GM21515 (cell line): ENCODE data around the gene SPINK7.
A peak's percentile ranks its signal among the peaks of the same experiment; 100 is the strongest.
"Not testable (repeated sequence)": the region's sequence is repeated elsewhere in the genome, so short reads cannot be mapped to it uniquely, and the experiment has no call there.

ENCODE experiments used
- ATAC-seq: cut with Tn5 transposase; IDR thresholded peaks from one replicate; pipeline ENCODE4 v1.9.1; 2021; ENCODE audit not compliant: unreplicated experiment

SPINK7 gene

DNA sequence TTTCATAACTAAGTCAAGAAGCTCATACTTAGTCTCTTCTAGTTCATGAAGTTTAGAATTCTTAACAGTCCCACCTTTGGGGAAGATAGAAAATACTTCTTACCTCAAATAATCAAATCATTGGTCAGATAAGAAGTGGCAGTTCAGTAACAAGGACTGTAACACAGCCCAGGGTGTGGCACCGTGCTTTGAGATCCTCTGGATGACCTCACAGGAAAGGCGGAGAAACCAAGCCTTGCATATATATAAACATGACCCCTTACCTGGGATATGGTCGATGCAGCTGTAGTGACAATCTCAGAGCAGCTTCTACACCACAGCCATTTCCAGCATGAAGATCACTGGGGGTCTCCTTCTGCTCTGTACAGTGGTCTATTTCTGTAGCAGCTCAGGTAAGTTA, at the start of gene SPINK7:
SPINK7 (plus strand) TSS at position 271 of the 400 bp plus-strand sequence; CDS start at position 332, 61 bp downstream.
- no peak for ATAC-seq

DNA sequence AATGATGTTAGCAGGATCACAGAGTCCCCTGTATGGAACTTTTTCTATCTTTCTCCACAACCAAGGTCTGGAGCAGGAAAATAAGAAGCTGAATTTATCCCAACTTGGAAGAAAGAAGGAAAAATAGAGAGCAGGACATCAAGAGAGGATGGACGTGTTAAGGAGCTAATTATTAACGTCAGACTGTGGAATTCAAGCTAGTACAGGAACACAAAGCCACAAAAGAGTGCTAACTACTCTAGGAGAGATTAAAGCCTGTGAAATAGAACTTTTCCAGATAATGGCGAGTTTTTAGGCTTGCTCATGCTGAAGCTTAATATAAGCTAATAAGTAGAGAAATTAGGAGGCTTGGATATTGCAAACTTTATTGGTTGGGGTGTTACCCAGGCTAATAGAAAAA, 44.3 kb upstream of the SPINK7 start:
- no peak for ATAC-seq

DNA sequence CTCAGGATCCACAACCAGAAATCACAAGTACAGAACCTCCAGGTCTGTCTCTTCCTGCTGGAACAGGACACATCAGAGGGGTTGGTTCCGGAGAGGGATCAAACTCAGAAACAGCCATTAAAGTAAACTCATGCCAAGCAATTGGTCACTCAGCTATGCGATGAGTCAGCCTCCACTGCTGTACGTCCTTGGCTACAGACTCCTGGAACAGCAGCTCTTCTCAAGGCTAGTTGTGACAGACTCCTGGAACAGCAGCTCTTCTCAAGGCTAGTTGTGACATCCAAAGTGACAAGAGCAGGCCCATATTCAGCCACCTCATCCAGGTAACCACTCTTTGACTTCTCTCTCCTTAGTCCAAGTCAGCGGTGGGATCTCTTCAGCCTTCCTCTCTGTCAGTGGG, 43.7 kb upstream of the SPINK7 start, which contains the start of gene SPINK13:
SPINK13 (plus strand) TSS at position 229 of the 400 bp plus-strand sequence. CDS start 1,279 bp downstream, outside the sequence.
- ATAC-seq = no peak

DNA sequence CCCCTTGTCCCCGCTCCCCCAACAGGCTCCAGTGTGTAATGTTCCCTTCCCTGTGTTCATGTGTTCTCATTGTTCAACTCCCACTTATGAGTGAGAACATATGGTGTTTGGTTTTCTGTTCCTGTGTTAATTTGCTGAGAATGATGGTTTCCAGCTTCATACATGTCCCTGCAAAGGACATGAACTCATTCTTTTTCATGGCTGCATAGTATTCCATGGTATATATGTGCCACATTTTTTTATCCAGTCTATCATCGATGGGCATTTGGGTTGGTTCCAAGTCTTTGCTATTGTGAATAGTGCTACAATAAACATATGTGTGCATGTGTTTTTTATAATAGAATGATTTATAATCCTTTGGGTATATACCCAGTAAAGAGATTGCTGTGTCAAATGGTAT, 37.1 kb upstream of the SPINK7 start:
- ATAC-seq = not testable (repeated sequence)

DNA sequence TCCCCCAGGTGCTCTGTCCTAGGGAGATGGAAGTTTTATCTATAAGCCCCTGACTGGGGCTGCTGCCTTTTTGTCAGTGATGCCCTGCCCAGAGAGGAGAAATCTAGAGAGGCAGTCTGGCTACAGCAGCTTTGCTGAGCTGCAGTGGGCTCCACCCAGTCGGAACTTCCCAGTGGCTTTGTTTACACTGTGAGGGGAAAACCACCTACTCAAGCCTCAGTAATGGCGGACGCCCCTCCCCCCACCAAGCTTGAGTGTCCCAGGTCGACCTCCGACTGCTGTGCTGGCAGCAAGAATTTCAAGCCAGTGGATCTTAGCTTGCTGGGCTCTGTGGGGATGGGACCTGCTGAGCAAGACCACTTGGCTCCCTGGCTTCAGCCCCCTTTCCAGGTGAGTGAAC, 31.3 kb upstream of the SPINK7 start:
- not testable (repeated sequence) for ATAC-seq

DNA sequence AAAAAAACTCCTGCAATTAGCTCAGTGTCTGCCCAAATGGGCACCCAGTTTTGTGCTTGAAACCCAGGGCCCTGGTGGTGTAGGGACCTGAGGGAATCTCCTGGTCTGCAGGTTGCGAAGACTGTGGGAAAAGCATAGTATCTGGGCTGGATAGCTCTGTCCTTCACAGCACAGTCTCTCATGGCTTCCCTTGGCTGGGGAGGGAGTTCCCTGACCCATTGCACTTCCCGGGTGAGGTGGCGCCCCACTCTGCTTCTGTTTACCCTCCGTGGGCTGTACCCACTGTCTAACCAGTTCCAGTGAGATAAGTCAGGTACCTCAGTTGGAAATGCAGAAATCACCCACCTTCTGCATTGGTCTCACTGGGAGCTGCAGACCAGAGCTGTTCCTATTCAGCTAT, 30.9 kb upstream of the SPINK7 start:
- not testable (repeated sequence) for ATAC-seq

DNA sequence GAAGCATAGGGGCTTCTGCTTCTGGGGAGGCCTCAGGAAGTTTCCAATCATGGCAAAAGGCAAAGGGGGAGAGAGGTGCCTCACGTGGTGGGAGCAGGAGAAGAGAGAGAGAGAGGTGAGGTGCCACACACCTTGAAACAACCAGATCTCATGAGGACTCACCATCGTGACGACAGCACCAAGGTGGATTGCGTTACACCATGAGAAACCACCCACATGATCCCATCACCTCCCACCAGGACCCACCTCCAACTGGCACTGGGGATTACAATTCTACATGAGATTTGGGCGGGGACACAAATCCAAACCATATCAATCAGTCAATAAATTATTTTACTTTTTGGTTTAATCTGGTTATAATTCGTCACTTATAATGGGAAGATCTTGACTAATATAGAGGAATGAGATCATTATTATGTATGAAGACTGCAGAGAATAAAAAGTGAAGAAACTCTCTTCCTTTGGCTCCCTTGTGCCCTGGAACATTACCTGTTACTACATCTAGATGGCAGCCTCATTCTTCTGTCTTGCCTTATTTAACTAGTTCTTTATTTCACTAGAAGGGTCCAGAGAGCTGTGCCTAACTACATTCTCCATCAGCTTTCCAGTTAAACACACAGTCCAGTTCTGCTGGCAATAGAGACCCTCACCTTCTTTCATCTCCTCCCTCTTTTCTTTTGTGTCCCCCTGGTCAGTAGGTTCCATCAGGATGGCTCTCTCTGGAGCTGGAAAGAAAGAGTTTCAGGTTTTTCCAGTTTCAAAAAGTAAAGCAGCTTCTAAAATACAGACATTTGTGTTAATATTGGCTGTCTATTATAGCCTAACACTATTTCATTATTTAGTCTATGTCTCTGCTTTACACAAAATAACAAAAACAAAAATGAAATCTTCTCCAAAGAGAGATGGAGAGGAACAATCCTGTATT, 21.7 kb upstream of the SPINK7 start:
- no peak for ATAC-seq

DNA sequence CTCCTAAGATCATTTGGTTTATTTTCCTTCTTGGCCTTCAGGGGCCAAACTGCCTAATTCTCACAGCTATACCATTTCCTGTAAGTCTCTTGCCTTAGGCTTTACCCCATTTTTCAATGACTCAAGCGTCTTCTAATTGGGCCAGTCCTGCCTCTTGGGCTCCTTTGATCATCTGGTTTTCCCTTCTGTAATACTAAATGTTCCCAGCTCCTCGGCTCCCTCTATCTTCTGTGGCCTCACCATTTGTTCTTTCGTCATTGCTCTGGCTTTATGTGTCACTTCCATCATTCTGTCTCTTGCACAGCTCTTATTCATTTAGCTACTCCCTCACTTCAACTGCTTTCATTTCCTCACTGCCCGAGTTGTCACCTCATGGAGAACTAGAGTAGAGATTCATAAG, 14.5 kb upstream of the SPINK7 start:
- ATAC-seq = no peak

DNA sequence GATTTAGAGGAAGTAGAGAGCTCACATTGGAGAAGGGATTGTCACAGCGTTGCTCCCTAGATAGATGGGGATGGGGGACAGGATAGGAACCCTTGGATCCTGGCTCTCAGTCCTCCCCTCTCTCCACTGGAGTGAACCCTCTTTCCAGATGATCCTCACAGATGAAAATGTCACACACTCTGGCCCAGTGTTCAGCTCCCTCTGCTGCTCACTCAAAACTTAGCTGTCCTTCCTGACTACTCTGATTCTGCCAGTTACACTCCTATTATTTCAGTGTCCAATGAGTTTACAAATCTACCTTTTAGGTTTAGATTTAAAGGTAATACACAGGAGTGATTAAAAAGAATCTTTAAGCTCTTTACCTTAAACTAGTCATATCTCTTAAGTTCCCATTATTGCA, 5.8 kb upstream of the SPINK7 start:
- no peak for ATAC-seq

DNA sequence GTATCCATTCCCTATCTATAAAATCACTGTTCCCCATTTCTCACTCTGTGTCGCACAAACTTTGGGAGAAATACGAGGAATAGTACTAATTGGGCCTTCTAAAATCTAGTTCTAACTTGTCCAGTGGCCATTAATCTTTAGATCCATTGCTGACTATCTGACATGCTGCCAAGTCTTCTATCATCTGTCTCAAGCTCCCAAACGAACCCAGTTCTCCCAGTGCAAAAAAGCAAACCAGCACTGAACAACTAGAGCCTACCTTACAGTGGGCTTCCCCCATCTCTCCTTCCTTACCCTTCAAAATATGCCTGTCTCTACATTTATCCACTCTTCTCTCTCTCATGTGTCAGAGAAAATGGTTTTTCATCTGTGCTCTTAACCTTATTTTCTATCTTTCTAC, 3.2 kb upstream of the SPINK7 start:
- no peak for ATAC-seq

DNA sequence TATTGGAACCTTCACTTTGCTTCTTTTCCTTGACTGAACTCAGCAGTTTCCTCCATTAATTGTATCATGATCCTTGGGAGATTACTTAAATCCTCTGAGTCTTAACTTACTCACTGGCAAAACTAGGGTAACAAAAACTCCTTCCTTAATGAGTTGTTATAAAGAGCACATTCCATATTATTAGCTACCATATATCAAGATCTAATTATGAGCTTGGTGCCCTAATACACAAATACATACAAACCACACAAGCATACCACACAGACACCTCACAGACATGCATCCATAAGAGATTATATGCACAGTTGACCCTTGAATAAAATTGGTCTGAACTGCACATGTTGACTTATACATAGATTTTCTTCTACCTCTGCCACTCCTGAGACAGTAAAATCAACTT, 2.5 kb upstream of the SPINK7 start:
- ATAC-seq = no peak

DNA sequence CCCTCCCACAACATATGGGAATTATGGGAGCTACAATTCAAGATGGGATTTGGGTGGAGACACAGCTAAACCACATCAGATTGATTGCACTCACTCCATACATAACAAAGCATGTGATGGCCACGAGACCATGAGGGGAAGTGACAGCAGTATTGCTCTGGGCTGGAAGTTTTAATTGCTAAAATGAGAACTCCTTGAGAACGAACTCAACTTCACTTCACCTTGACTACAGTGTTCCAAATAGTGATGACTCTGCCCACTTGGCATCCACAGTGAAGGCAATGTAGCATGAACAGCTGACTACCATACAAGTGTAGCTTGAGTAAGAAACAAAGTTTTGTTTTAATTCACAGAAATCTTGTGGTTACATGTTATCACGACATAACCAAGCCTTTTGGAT, 739 bp upstream of the SPINK7 start:
- ATAC-seq = no peak

DNA sequence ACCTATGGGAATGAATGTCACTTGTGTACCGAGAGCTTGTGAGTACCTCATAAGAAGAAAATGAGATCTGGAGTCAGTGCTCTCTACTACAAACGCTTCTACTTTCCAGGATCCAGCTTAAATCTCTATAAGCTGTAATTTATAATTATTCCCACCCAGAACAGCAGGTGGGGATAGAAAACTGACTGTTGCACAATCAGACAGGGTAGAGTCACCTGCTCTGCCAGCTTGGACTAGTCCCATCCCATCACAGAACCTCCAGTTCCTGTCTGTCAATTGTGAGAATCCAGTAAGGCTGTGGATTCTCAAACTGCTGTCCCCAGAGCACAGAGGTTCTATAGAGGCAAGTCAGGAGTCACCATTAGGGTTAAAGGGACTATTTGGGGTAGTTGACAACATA, 2.0 kb downstream of the SPINK7 start:
- no peak for ATAC-seq

DNA sequence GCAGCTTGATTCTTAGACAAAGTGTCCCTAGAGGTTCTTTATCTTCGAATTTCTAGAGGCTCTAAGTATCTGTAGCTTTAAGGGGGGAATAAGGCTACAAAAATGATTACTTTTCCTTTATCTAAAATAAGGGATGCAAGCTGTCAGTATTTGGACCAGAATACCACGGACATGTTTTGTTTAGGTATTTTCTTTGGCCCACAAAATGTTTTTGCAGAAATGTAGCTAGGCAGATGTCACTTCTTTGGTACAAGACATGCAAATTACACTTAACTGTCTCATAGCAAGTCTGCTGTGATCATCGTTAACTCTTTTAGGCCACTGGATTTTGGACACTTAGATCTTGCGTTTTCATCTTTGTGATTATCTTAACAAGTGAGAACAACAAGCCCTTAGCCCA, 2.5 kb downstream of the SPINK7 start:
- ATAC-seq = no peak

DNA sequence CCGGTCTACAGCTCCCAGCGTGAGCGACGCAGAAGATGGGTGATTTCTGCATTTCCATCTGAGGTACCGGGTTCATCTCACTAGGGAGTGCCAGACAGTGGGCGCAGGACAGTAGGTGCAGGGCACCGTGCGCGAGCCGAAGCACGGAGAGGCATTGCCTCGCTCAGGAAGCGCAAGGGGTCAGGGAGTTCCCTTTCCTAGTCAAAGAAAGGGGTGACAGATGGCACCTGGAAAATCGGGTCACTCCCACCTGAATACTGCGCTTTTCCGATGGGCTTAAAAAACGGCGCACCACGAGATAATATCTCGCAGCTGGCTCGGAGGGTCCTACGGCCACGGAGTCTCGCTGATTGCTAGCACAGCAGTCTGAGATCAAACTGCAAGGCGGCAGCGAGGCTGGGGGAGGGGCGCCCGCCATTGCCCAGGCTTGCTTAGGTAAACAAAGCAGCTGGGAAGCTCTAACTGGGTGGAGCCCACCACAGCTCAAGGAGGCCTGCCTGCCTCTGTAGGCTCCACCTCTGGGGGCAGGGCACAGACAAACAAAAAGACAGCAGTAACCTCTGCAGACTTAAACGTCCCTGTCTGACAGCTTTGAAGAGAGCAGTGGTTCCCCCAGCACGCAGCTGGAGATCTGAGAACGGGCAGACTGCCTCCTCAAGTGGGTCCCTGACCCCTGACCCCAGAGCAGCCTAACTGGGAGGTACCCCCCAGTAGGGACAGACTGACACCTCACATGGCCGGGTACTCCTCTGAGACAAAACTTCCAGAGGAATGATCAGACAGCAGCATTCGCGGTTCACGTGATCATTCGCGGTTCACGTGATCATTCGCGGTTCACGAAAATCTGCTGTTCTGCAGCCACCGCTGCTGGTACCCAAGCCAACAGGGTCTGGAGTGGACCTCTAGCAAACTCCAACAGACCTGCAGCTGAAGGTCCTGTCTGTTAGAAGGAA, 8.1 kb downstream of the SPINK7 start:
- not testable (repeated sequence) for ATAC-seq

DNA sequence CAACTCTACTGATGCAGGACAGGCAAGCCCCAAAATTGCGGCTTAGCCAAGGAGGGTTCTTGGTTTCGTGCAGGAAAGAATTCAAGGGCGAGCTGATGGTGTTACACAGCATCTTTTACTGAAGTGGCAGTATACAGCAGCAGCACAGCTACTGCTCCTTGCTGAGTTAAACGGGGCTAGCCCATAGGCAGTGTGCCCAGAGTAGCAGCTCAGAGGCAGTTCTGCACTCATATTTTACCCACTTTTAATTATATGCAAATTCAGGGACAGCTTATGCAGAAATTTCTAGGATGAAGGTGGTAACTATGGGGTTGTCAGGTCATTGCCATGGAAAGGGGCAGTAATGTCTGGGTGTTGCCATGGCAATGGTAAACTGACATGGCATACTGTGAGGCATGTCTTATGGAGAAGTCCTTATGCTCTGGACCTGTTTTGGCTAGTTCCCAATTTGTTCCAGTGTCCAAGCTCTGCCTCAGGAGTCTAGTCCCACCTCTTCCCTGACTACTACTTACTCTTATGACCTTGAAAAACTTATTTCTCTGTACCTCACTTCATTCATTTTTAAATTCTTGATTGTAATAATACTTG, 21.1 kb downstream of the SPINK7 start:
- ATAC-seq = no peak

DNA sequence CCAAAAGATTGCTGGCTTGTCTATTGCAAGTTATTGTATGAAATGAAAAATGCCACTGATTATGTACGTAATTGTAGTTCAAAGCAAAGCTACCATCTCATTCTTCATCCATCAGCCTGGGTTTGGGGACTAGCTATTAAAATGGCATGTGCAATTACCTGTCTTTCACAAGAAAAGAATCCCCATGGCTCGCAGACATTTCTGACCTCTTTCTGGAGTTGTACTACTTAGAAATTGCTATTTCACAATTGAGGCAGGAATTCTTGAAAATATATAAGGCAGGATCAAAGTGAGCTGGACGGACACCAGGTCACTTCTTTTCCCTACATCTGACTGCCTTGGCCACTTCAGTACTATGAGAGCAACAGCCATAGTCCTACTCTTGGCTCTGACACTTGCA, 23.0 kb downstream of the SPINK7 start, which contains the start of gene SPINK9:
SPINK9 (plus strand) TSS at position 301 of the 400 bp plus-strand sequence; CDS start at position 356, 55 bp downstream.
- ATAC-seq = no peak

DNA sequence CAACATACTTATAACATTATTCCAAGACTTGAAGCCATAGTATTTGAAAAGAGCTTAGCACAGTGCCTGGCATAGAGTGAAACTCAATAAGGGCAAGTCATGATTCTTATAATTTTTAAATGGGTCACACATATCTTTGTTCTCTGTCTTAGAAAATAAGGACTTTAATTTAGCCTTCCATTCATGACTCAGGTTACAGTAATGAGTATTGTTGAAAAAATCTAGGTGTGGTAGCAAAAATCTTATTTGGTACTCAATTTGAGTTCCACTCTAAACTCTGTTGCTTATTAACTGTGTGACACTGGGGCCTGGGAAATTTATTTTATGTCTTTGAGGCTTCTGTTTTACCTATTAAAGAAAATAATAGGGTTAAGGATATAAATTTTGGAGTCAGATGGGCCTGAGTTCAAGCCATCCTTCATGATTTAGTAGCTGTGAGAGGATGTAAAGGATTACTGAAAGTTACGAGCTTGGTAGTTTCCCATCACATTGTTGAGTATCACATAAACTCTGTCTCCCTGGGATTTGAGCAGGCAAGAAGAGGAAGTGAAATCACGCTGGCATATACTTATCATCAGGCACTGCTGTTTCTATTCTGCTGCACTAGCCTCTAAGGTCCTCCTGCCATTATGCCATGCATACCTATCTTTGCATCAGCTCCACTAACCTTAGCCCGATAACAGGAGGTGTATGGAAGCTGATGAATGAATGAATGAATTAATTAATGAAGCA, 24.6 kb downstream of the SPINK7 start:
- peak; percentile 55 for ATAC-seq

DNA sequence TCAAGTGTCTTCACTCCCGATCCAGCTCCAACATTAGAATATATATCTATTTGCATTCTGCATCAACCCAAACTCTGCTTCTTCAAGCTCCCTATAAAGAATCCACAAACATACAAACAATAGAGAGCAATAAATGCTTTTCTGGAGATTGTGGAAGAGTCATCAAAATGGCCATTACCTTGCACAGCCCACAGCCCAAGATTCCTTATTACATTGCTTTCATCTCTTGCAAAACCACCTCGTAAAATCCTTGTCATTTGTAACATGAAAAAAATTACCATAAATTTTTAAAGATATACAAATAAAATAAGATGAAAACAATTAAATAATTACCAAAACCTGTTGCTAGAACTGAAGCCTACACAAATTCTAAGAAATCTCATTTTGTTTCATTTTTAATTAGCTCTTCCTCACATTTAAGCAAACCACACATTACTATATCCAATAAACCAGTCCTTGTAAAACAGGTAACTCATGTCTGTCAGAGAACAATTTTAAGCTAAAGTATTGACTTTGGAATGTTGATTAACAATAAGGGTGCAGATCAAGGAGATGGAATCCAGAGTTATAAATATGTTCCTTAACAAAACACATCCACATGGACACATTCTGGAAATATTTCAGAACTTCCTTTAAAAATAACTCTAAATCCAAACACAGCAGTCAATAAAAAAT, 30.3 kb downstream of the SPINK7 start:
- ATAC-seq = no peak

DNA sequence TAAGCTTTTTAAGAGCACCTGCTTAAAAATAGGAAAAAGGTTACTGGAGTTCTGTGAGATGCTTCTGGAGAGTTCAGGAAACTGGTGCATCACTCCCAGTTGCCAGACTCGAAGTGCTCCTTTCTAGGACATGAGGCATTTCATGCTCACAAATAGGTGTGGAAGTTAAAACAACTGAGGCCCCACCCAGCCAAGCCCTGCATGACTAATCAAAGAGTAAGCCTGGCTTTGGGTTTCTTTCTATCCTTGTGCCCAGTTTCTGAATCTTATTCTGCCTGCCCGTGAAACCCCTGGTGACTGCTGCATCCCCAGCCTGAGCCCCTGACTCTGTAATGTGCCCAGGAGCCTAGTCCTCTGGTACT, 30.8 kb downstream of the SPINK7 start:
- ATAC-seq = no peak
